Activated CD8-positive, alpha-beta memory T cell treated with anti-CD3 and anti-CD28 coated beads, Interleukin-2, amount 50 U/mL, for 48 hours (primary cell): Measurements from ENCODE around the gene ELK3.

Experiments
- DNase-seq: peaks from one replicate; pipeline ENCODE4 v3.0.0-alpha.2; 2020

Gene ELK3

GRCh38 chr12:96193725-96194575 lies at the start of gene ELK3:
ELK3 (plus strand) TSS chr12:96194375.
- peak; percentile 73 for DNase-seq

GRCh38 chr12:96146747-96147146 lies 47.4 kb upstream of the ELK3 start:
- DNase-seq = no peak

- DNase-seq = no peak
Measured at GRCh38 chr12:96150442-96150841, 43.7 kb upstream of the ELK3 start.

GRCh38 chr12:96152164-96152563 lies 42.0 kb upstream of the ELK3 start:
- DNase-seq = no peak

DNA sequence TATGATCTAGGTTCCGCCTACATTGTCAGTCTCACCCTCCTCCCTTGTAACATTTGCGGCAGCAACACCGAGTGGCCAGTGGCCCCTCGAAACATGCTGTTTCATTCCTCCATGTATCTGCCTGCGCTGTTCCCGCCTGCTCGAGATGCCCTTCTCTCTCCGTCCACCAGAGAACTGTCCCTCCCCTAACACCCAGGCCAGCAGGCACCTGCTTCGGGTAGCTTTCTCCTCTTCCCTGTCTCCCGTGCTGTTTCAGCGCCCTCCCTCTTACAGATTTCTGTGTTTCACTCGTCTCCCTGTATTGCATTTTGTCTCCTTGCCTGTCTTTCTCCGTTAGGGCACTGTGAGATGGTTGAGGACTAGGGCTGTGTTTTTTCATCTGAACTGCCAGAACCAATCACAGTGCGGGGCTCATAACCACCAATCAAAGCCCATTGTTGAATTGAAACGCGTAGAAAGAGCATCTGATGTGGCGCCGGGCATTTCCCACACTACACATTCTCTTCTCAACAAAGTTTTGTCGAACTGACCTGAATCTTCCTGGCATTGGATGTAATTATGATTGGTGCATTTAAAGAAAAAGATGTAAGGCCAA lies 40.9 kb upstream of the ELK3 start:
- DNase-seq = no peak

DNA sequence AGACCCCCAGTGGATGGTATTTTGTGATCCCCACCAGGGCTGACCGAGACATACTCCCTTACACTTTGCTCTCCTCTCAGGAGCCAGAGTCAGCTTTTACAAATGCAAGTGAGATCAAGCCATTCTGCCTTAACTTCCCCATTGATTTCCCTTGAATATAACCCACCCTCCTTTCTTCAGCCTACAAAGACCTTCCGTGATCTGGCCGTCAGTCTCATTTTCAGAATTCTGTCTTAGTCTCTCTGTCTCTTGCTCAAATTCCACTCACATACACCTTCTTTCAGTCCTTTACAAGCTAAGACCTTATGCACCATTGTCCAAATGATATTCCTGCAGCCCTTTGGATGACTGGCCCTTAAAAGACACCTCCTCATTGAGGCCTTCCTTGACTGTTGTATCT lies 39.0 kb upstream of the ELK3 start:
- DNase-seq = no peak

GRCh38 chr12:96155781-96156180 lies 38.4 kb upstream of the ELK3 start:
- DNase-seq = no peak

DNA sequence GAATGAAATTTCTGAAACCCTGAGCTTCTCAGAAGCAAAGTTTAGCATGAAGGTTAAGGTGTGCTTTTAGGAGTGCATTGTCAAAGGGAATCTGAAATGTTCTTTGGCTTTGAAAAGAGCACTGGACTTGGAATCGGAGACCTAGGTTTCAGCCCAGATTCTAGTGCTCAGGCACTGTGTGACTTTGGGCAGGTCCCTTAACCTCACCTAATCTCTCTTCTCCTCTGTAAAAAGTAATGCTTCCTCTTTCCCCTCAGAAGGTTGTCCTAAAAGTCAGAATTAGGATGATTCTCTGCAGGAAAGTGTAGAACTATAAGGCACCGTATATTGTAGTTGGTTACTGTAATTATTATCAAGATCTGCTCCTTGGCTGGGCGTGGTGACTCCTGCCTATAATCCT lies 38.0 kb upstream of the ELK3 start:
- DNase-seq = no peak

DNA sequence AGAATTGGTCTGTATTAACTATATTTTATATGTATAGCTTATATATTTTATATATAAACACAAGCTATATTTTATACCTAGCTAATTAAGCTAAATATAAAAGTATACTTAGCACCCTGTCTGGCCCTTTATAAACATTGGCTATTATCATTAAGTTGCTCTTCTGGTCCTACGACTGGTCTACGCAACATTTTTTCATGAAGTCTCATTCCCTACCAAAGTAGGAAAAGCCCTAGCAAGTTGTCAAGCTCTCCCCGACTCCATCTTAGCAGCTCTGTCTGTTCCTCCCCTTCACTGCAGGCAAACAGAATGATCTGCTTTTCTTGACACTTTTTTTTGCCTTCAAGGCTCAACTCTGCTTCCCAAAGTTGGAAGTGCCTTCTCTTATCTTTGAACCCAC lies 36.7 kb upstream of the ELK3 start:
- DNase-seq = no peak

- DNase-seq = no peak
Measured at GRCh38 chr12:96164951-96165811, 29.0 kb upstream of the ELK3 start.

GRCh38 chr12:96166765-96167164 lies 27.4 kb upstream of the ELK3 start:
- DNase-seq = no peak

- DNase-seq = no peak
Measured at GRCh38 chr12:96167492-96167891, 26.7 kb upstream of the ELK3 start.

- DNase-seq = no peak
Measured at GRCh38 chr12:96170328-96170727, 23.8 kb upstream of the ELK3 start.

DNA sequence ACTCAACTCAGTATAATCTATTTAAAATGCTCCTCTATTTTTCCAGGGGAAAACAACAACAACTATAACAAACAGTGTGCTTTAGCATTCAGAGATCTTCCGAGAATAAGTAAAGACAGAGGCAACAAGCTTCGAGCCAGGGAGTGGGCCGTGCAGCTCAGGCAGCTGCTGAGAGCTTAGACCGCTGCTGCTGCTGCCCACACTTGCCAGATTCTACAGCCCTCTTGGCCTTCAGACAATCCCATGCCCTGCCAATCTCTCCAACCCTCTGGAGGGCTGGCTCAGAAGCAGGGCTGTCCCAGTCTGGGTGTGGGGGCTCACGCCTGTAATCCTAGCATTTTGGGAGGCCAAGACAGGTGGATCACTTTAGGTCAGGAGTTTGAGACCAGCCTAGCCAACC lies 23.4 kb upstream of the ELK3 start:
- DNase-seq = no peak

GRCh38 chr12:96171905-96172304 lies 22.3 kb upstream of the ELK3 start:
- DNase-seq = no peak

- DNase-seq = no peak
Measured at GRCh38 chr12:96172981-96173380, 21.2 kb upstream of the ELK3 start.

GRCh38 chr12:96176575-96176974 lies 17.6 kb upstream of the ELK3 start:
- no peak for DNase-seq

DNA sequence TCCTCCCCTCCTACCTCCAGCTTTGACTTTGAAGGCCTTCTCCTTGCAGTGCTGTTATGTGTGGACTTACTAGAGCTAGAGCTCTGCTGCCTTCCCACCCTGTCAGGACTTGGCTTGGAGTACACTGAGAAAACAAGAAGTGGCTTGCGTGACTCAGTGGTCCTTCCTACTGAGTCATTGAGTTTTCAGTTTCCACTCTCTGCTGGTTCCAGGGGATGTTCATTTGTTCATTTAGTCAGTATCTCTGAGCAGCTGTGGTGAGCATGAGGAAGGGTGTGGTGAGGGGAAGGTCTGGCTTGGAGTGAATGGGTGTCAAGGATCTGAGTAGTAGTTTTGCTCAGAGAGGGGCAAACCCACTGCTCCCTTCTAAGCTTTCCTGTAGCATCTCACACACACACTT lies 17.2 kb upstream of the ELK3 start:
- DNase-seq = peak; percentile 70

- DNase-seq = no peak
Measured at GRCh38 chr12:96183734-96184370, 10.3 kb upstream of the ELK3 start.

DNA sequence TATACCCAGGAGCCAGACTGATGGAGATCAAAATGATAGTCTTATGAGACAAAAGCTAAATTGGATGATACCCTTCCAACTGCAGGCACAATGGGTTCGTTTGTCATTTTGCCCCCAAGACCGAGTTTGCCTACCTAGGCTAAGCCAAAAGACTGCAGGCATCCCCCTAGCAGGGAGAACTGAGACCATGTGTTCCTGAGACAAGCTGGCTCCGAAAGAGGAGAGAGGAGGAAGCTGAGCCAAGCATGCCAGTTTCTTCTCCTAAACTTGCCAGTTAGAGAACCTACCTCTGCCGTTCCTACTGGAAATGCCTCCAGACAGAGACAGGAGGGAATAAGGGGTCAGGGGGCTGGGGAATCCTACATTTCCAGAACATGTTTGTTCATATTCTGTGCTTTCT lies 8.3 kb upstream of the ELK3 start:
- no peak for DNase-seq

- DNase-seq = no peak
Measured at GRCh38 chr12:96186607-96187301, 7.4 kb upstream of the ELK3 start.

DNA sequence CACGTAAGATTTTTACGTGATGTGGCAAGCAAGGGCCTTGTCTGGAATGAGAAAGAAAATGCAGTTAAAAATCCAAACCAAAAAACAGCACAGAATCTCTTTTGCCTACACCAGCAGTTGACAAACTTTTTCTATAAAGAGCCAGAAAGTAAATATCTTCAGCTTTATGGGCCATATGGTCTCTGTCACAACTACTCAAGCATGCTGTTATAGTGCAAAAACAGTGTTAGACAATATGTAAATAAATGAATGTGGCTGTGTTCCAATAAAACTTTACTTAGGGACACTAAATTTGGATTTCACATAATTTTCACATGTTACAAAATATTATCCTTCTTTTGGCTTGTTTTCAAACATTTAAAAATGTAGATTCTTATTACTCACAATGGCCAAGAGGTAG lies 6.2 kb upstream of the ELK3 start:
- no peak for DNase-seq

DNA sequence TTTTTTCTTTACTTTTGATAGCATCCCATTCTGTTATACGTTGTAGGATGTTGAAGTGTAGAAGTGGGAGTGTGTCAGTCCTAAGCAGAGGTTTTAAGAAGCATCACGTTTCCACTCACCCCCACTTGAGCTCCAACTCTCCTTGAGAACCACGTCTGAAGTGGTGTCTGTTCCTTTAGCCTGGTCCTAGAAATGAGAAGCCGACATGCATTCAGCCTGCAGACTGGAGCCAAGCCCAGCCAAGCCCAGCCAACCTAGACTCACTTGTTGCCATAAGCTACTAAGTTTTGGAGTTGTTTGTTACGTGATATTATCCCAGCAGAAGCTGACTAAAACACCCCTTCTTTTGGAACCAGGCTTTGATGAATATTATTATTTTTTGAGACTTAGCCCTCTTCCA lies 4.4 kb upstream of the ELK3 start:
- DNase-seq = no peak
